Fibroblast of lung (primary cell): Measurements from ENCODE around the gene CDC5L.

Source experiments
- EZH2 ChIP-seq: IDR thresholded peaks from 2 replicates; pipeline ENCODE4 v1.5.1; 2012; ENCODE audit warnings: low read length, control low read depth, mild to moderate bottlenecking; ENCODE audit errors: missing control alignments
- TF ChIP-seq, protein P1 (sequence below), 2 donors: IDR thresholded peaks in 1 of 2; conservative IDR thresholded peaks in 1 of 2; 1 replicate in 1 of 2; 2 replicates in 1 of 2; pipeline ENCODE4 v1.5.1; 2011 to 2012; ENCODE audit warnings: low read length in 2 of 2, control low read depth in 1 of 2, inconsistent platforms in 1 of 2, low read depth in 1 of 2, mild to moderate bottlenecking in 1 of 2

DNA sequence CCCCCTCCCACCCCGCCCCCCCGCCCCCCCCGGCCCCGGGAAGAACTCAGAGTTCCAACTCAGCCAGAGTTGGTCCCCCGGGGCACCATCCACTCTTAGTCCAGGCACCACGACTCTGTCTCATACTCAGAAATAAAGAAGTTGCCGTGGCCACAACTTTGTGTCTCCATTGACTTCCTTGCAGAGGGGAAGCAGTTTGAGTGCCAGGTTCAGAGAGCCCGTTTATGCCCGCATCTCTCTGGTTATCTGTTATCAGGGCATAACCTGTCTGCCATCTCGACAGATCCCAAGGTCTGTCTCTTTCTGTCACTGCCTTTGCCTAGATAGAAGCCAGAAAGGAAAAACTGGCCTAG is 605 bp downstream of the CDC5L start:
- TF ChIP-seq, protein P1, sequence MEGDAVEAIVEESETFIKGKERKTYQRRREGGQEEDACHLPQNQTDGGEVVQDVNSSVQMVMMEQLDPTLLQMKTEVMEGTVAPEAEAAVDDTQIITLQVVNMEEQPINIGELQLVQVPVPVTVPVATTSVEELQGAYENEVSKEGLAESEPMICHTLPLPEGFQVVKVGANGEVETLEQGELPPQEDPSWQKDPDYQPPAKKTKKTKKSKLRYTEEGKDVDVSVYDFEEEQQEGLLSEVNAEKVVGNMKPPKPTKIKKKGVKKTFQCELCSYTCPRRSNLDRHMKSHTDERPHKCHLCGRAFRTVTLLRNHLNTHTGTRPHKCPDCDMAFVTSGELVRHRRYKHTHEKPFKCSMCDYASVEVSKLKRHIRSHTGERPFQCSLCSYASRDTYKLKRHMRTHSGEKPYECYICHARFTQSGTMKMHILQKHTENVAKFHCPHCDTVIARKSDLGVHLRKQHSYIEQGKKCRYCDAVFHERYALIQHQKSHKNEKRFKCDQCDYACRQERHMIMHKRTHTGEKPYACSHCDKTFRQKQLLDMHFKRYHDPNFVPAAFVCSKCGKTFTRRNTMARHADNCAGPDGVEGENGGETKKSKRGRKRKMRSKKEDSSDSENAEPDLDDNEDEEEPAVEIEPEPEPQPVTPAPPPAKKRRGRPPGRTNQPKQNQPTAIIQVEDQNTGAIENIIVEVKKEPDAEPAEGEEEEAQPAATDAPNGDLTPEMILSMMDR (conservative IDR thresholded peaks at IDR 0.05 in 1 of 2, IDR thresholded peaks at IDR 0.05 in 1 of 2; ENCODE audit: low read depth in 1 of 2, low read length in 2 of 2): no peak
- no peak for TF ChIP-seq EZH2
